OCI-LY1 (cell line): Measurements from ENCODE around the gene ARHGEF2.

Experiments
- H2AFZ ChIP-seq: fragments of 200-600 bp; sonication (generic), shearing (Covaris generic); 2 replicates; pipeline ENCODE4 v1.6.0; 2014; ENCODE audit warnings: antibody characterized with exemption, mild to moderate bottlenecking, low read length
- H3F3A ChIP-seq: fragments of 200-600 bp; sonication (generic), shearing (Covaris generic); 2 replicates; pipeline ENCODE4 v1.6.0; 2014; ENCODE audit warnings: mild to moderate bottlenecking, antibody characterized with exemption, low read length, moderate library complexity; ENCODE audit not compliant: insufficient read depth
- H3K27ac ChIP-seq: fragments of 200-600 bp; sonication (generic); 2 replicates; pipeline ENCODE4 v1.5.1; 2014; ENCODE audit warnings: low read length, mixed run types, mild to moderate bottlenecking, low read depth; ENCODE audit not compliant: poor library complexity, severe bottlenecking
- H3K27me3 ChIP-seq: fragments of 200-600 bp; sonication (generic); 2 replicates; pipeline ENCODE4 v1.6.0; 2014; ENCODE audit warnings: antibody characterized with exemption, mild to moderate bottlenecking, low read length, moderate library complexity; ENCODE audit not compliant: insufficient read depth
- H3K36me3 ChIP-seq: fragments of 200-600 bp; sonication (generic); 2 replicates; pipeline ENCODE4 v1.6.1; 2014; ENCODE audit warnings: mild to moderate bottlenecking, antibody characterized with exemption, low read length, moderate library complexity, mixed read lengths; ENCODE audit not compliant: insufficient read depth
- H3K4me1 ChIP-seq: fragments of 200-600 bp; sonication (generic); 2 replicates; pipeline ENCODE4 v1.5.1; 2014; ENCODE audit warnings: mild to moderate bottlenecking, low read length, moderate library complexity; ENCODE audit not compliant: insufficient read depth, severe bottlenecking
- H3K4me2 ChIP-seq: fragments of 200-600 bp; sonication (generic), shearing (Covaris generic); 2 replicates; pipeline ENCODE4 v1.6.1; 2014; ENCODE audit warnings: low read length
- H3K4me3 ChIP-seq: fragments of 200-600 bp; sonication (generic); 2 replicates; pipeline ENCODE4 v1.5.1; 2014; ENCODE audit warnings: low read length, low read depth, mild to moderate bottlenecking, mixed read lengths; ENCODE audit not compliant: poor library complexity, severe bottlenecking
- H3K79me2 ChIP-seq: fragments of 200-600 bp; shearing (Covaris generic); 2 replicates; pipeline ENCODE4 v1.6.1; 2016; ENCODE audit warnings: mixed run types, low read length, mixed read lengths; ENCODE audit not compliant: insufficient read depth
- H3K9ac ChIP-seq: fragments of 200-600 bp; sonication (generic), shearing (Covaris generic); 2 replicates; pipeline ENCODE4 v1.6.1; 2014; ENCODE audit warnings: mild to moderate bottlenecking, low read length, mixed read lengths
- H3K9me2 ChIP-seq: fragments of 200-600 bp; sonication (generic), shearing (Covaris generic); 2 replicates; pipeline ENCODE4 v1.6.1; 2014; ENCODE audit warnings: low read depth, mild to moderate bottlenecking, low read length, mixed read lengths
- H3K9me3 ChIP-seq: fragments of 200-600 bp; shearing (Covaris generic); 2 replicates; pipeline ENCODE4 v1.6.1; 2014; ENCODE audit warnings: low read length, mixed read lengths
- H4K20me1 ChIP-seq: fragments of 200-600 bp; sonication (generic), shearing (Covaris generic); 2 replicates; pipeline ENCODE4 v1.6.0; 2016; ENCODE audit warnings: mild to moderate bottlenecking, low read length; ENCODE audit not compliant: insufficient read depth
- CTCF ChIP-seq: fragments of 200-600 bp; sonication (generic), shearing (Covaris generic); IDR thresholded peaks from 2 replicates; pipeline ENCODE4 v1.5.1; 2017; ENCODE audit warnings: mild to moderate bottlenecking, antibody characterized with exemption, low read length, moderate library complexity, mixed read lengths
- EZH2 ChIP-seq: fragments of 200-600 bp; sonication (generic), shearing (Covaris generic); IDR thresholded peaks from 2 replicates; pipeline ENCODE4 v1.8.0; 2017; ENCODE audit warnings: borderline replicate concordance, mixed run types, mild to moderate bottlenecking, antibody characterized with exemption, low read length, moderate library complexity, mixed read lengths

ARHGEF2 gene

GRCh38 chr1:155970531-155971167 lies 7.7 kb downstream of the ARHGEF2 start:
- Histone ChIP-seq H3K9ac (peak overlapping the region; percentile 39; the same call in 1 of the 2 replicates), H3K27ac (peak overlapping the region; percentile 77), H3F3A (no peaks in the 10 kb centered on the region), H3K4me2 (peak overlapping the region; percentile 57), H3K4me1 (peaks cover 58% of the 10 kb centered on the region), H3K9me3 (no peaks in the 10 kb centered on the region), H3K9me2 (no peaks in the 10 kb centered on the region), H3K79me2 (peaks cover 66% of the 10 kb centered on the region), H2AFZ (no peak overlapping the region), H3K27me3 (no peaks in the 10 kb centered on the region), H3K4me3 (peak overlapping the region; percentile 30), H4K20me1 (no peaks in the 10 kb centered on the region), H3K36me3 (peaks cover 70% of the 10 kb centered on the region)
- TF ChIP-seq EZH2 (no peak), CTCF (no peak)

GRCh38 chr1:155969377-155969791 lies 9.0 kb downstream of the ARHGEF2 start:
- Histone ChIP-seq H3K36me3 (peaks cover 80% of the 10 kb centered on the region), H3K4me3 (no peak overlapping the region), H3K27me3 (no peaks in the 10 kb centered on the region), H3K9me2 (no peaks in the 10 kb centered on the region), H2AFZ (no peak overlapping the region), H4K20me1 (no peaks in the 10 kb centered on the region), H3F3A (no peaks in the 10 kb centered on the region), H3K9me3 (no peaks in the 10 kb centered on the region), H3K4me2 (no peak overlapping the region), H3K27ac (no peak overlapping the region), H3K9ac (no peak overlapping the region), H3K4me1 (peaks cover 46% of the 10 kb centered on the region), H3K79me2 (peaks cover 53% of the 10 kb centered on the region)
- TF ChIP-seq EZH2: no peak
- no peak for TF ChIP-seq CTCF

- H3K27me3 ChIP-seq: no peaks in the 10 kb centered on the region
- no peaks in the 10 kb centered on the region for H3K9me3 ChIP-seq
- no peaks in the 10 kb centered on the region for H4K20me1 ChIP-seq
- no peak overlapping the region for H2AFZ ChIP-seq
- H3K4me2 ChIP-seq: no peak overlapping the region
- H3K27ac ChIP-seq: no peak overlapping the region
- H3K9ac ChIP-seq: no peak overlapping the region
- H3K79me2 ChIP-seq: peaks cover 46% of the 10 kb centered on the region
- peaks cover 38% of the 10 kb centered on the region for H3K4me1 ChIP-seq
- H3K4me3 ChIP-seq: no peak overlapping the region
- H3K36me3 ChIP-seq: peaks cover 80% of the 10 kb centered on the region
- no peaks in the 10 kb centered on the region for H3F3A ChIP-seq
- TF ChIP-seq EZH2 (no peak), CTCF (no peak)
- H3K9me2 ChIP-seq: no peaks in the 10 kb centered on the region
These were observed 9.7 kb downstream of the ARHGEF2 start for GRCh38 chr1:155968670-155969069.
